ENCODE results near the gene ZNF385C. TPM values are rescaled to one million over a fixed set of nuclear protein-coding genes. Genes with fewer than 3 reads are reported as not detected.
A peak's percentile ranks its signal among the peaks of the same experiment; 100 is the strongest.

Gene ZNF385C
- total RNA-seq, 1 experiment from 2014 or later: 2.8 TPM

DNA sequence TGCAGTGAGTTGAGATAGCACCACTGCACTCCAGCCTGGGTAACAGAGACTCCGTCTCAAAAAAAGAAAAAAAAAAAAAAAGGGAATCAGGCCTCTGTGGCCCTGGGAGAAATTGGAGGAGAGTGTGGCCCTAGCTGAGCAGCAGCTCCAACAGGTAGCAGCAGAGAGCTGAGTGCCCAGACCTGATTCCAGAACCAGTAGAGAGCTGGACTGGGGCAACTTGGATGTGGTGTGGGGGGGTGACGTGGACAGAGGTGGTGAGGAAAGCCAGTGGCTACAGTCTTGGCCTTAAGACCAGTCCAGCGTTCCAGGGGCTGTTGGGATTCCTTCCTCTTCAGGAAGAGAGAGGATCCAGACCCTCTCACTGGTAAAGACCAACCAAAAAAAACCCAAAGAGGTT is 26.0 kb upstream of the ZNF385C start:
- H2BK120ac ChIP-seq (ENCODE audit: low read depth, low read length, poor library complexity, severe bottlenecking): no peak overlapping the region
- no peak overlapping the region for H4K91ac ChIP-seq (ENCODE audit: insufficient read length, low read depth, low read length)
- no peak overlapping the region for H3K56ac ChIP-seq (ENCODE audit: insufficient read length, low read depth, low read length)
- no peaks in the 10 kb centered on the region for H4K20me1 ChIP-seq (ENCODE audit: control insufficient read depth, insufficient read depth, insufficient read length)
- no peak overlapping the region for H3K27ac ChIP-seq (ENCODE audit: insufficient read length, low read depth, low read length)
- H3K14ac ChIP-seq (ENCODE audit: insufficient read depth, low read length): no peak overlapping the region
- H3K23ac ChIP-seq (ENCODE audit: insufficient read length, low read depth, low read length): no peak overlapping the region
- Mint-ChIP-seq H3K4me1 (peaks cover 22 to 26% of the 10 kb centered on the region in 2 experiments), H3K4me3 (no peak overlapping the region; a peak in 1 of 5 replicates), H3K27ac (0 out of 7 replicates have a peak overlapping the region, but pooled peaks of 2 of the 3 experiments have one; percentile 30 to 48), H3K36me3 (ENCODE audit: insufficient read depth in 1 of 3, low read depth in 3 of 3) (peaks cover 15 to 53% (median 48%) of the 10 kb centered on the region in 3 experiments; a peak in 6 of 7 replicates), H3K9me3 (no peaks in the 10 kb centered on the region), H3K27me3 (ENCODE audit: low read depth) (no peaks in the 10 kb centered on the region)
- no peak overlapping the region for H2BK5ac ChIP-seq (ENCODE audit: insufficient read length, low read length)
- H3K79me2 ChIP-seq (ENCODE audit: insufficient read depth, low read length): no peaks in the 10 kb centered on the region
- H2BK20ac ChIP-seq (ENCODE audit: low read depth, low read length, poor library complexity, severe bottlenecking): no peak overlapping the region
- DNase-seq: no peak
- WGBS (ENCODE audit: extremely low coverage, insufficient read length, low lambda C conversion rate): no CpG with 5 or more reads among the region's 3 CpGs
- no peak overlapping the region for H2BK15ac ChIP-seq (ENCODE audit: low read depth, low read length)
- H3K79me1 ChIP-seq (ENCODE audit: insufficient read depth, low read depth, low read length, poor library complexity, severe bottlenecking): no peaks in the 10 kb centered on the region
- H4K5ac ChIP-seq (ENCODE audit: insufficient read length, low read depth, low read length): no peak overlapping the region
- peaks cover 2% of the 10 kb centered on the region; the same call in 1 of the 2 replicates for H3K27me3 ChIP-seq (ENCODE audit: insufficient read depth, low read length)
- H3K18ac ChIP-seq (ENCODE audit: insufficient read length, low read depth, low read length): no peak overlapping the region
- H2AK5ac ChIP-seq (ENCODE audit: insufficient read length, low read length): no peak overlapping the region
- no peaks in the 10 kb centered on the region for H3K9me3 ChIP-seq (ENCODE audit: control insufficient read depth, low read depth, low read length)
- TF ChIP-seq, protein P1, sequence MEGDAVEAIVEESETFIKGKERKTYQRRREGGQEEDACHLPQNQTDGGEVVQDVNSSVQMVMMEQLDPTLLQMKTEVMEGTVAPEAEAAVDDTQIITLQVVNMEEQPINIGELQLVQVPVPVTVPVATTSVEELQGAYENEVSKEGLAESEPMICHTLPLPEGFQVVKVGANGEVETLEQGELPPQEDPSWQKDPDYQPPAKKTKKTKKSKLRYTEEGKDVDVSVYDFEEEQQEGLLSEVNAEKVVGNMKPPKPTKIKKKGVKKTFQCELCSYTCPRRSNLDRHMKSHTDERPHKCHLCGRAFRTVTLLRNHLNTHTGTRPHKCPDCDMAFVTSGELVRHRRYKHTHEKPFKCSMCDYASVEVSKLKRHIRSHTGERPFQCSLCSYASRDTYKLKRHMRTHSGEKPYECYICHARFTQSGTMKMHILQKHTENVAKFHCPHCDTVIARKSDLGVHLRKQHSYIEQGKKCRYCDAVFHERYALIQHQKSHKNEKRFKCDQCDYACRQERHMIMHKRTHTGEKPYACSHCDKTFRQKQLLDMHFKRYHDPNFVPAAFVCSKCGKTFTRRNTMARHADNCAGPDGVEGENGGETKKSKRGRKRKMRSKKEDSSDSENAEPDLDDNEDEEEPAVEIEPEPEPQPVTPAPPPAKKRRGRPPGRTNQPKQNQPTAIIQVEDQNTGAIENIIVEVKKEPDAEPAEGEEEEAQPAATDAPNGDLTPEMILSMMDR (conservative IDR thresholded peaks at IDR 0.05): no peak
- H2AFZ ChIP-seq (ENCODE audit: low read length): no peak overlapping the region
- H3T11ph ChIP-seq (ENCODE audit: low read length): no peak overlapping the region
- H3K9ac ChIP-seq (ENCODE audit: extremely low read depth, insufficient read length, low read length): no peak overlapping the region
- H3K4me1 ChIP-seq (ENCODE audit: insufficient read depth, low read length): no peaks in the 10 kb centered on the region
- no peak overlapping the region for H3K4me2 ChIP-seq (ENCODE audit: insufficient read depth, insufficient read length, low read length)
- no peak overlapping the region for H2BK12ac ChIP-seq (ENCODE audit: insufficient read length, low read depth, low read length)
- H3K23me2 ChIP-seq (ENCODE audit: insufficient read length, low read depth, low read length, poor library complexity, severe bottlenecking): no peaks in the 10 kb centered on the region
- no peak overlapping the region for H4K8ac ChIP-seq (replicated peaks; ENCODE audit: insufficient read length, low read depth, low read length)
- H3K4ac ChIP-seq (ENCODE audit: low read depth, low read length): no peak overlapping the region

Data from H9 (cell line).